Activated naive CD4-positive, alpha-beta T cell treated with anti-CD3 and anti-CD28 coated beads, Interleukin-2, amount 50 U/mL, for 72 hours (primary cell): ENCODE measurements around the gene TRIB2. TPM values are rescaled to one million over a fixed set of nuclear protein-coding genes. Genes with fewer than 3 reads are reported as not detected.
"Not testable (repeated sequence)": the region's sequence is repeated elsewhere in the genome, so short reads cannot be mapped to it uniquely, and the experiment has no call there.

ENCODE experiments used
- ATAC-seq, 2 donors: fragments of 150-1000 bp; cut with Tn5 transposase; 2 replicates each; pipeline ENCODE4 v1.10.0; 2021; ENCODE audit warnings: mild to moderate bottlenecking in 2 of 2, moderate library complexity in 2 of 2
- DNase-seq, 2 donors: peaks; one replicate each; pipeline ENCODE4 v3.0.0; 2021 to 2022; ENCODE audit warnings: low spot score in 2 of 2
- H3K27ac Mint-ChIP-seq, 2 donors: one replicate each; pipeline ENCODE4 v1.8.0; 2022; ENCODE audit warnings: mild to moderate bottlenecking in 2 of 2, mixed read lengths in 2 of 2
- H3K36me3 Mint-ChIP-seq, 2 donors: one replicate each; pipeline ENCODE4 v1.8.0; 2022; ENCODE audit warnings: mixed read lengths in 2 of 2
- H3K9me3 Mint-ChIP-seq, 2 donors: one replicate each; pipeline ENCODE4 v1.8.0; 2022; ENCODE audit warnings: mixed read lengths in 2 of 2
- total RNA-seq, 2 donors: library from RNA; stranded (reverse); gene quantifications; one replicate each; pipeline ENCODE4 v1.2.3, GENCODE V29; 2022

TRIB2 gene
- 1 to 10 TPM; 2.6 to 7.7 TPM for total RNA-seq

DNA sequence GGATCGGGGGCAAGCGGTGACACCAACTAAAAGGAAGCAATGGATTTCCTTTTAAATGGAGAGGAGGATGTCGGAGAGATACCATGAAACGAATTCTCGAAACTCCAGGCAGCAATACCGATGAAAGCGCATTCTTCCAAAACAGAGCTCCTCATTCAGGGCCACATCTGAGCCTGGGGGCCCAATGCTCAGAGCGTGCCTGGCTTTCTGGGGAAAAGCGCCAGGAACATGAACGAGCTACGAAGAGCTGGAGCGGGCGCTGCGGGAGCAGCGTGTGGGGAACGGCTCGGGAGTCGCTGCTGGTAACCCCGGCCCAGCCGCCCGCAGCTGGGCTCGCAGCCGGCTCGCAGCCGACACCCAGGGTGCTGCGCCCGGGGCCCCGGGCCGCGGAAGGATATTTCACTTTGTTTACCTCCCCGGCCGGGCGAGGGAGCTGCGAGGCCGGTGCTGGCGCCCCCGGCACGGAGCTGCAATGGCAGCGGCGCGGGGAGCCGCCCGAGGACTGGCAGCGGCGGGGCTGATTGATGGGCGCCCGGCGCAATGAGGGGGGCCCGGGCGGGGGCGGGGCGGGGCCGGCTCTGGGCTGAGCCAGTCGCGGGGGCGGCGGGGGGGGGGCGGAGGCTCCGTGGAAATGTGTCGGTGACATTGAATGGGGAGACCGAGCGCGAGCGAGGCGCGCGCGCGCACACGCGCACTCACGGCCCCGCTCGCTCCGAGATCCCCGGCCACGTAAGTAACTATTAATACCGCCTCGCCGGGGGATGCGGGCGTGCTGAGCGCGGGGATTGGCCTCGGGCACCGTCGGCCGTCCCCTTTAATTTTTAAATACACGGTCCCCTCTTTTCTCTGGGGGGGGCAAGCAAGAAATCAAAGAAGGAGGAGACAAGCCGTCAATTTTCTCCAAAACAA lies at the start of gene TRIB2:
TSS of gene TRIB2 (plus strand) at position 655 of the 909 bp plus-strand sequence. CDS start 1,372 bp downstream, outside the sequence.
- Mint-ChIP-seq H3K36me3 (peaks cover 7 to 13% of the 10 kb centered on the region in 2 donors), H3K9me3 (peaks cover 0 to 4% of the 10 kb centered on the region in 2 donors), H3K27ac (peak within 1 kb of the TSS; percentile 85 to 95)
- DNase-seq (peak; percentile 81 to 82), ATAC-seq (peak; percentile 77 to 85)

DNA sequence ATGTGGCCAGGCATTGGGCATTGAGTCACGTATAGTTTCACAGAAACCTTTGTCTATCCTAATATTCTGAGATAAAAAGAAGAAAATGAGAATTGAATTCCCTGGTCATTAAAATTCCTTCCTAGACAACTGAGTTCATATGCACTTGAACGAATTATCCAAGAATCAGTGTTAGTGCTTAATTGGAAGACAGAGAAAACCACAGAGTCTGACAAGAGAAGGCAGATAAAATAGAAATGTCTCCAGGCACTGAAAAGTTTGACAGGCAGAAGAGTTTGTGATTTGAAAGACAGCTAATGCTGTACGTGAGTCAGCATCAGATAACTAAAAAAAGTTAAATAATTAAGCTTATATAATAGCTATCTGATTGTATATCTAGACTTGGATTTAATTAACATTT lies 47.7 kb upstream of the TRIB2 start:
- ATAC-seq (no peak), DNase-seq (no peak)
- Mint-ChIP-seq H3K36me3 (peaks cover 7 to 16% of the 10 kb centered on the region in 2 donors), H3K9me3 (peaks cover 11 to 13% of the 10 kb centered on the region in 2 donors), H3K27ac (no peak overlapping the region)

DNA sequence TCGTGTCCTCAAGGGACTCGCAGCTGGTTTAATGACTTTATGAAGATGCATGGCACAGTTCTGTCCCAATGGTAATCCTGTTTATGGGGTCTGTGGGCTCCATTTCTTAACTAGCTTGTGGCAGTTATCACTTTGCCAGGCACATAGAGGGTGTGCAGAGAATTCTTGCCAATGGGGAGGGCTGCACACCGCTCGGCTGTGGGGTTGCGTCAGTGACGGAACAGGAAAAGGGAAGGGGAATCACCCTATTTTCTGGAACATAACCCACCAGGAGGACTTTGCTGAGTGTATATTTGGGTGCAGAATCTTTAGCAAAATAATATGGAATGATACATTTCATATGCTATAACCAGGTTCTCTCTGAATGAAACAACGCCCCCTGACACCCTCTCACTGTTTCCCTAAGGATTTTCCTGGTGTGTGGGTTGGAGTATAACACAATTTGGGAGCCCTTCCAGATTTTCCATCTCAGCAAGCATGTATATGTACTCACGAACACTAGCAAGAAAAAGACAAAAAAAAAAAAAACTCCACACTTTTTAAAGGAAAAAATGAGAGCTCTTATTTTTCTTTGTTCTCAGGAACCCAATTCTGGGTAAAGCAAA lies 43.9 kb upstream of the TRIB2 start:
- no peak for ATAC-seq
- no peak for DNase-seq
- Mint-ChIP-seq H3K36me3 (no peaks in the 10 kb centered on the region), H3K9me3 (no peaks in the 10 kb centered on the region), H3K27ac (no peak overlapping the region)

DNA sequence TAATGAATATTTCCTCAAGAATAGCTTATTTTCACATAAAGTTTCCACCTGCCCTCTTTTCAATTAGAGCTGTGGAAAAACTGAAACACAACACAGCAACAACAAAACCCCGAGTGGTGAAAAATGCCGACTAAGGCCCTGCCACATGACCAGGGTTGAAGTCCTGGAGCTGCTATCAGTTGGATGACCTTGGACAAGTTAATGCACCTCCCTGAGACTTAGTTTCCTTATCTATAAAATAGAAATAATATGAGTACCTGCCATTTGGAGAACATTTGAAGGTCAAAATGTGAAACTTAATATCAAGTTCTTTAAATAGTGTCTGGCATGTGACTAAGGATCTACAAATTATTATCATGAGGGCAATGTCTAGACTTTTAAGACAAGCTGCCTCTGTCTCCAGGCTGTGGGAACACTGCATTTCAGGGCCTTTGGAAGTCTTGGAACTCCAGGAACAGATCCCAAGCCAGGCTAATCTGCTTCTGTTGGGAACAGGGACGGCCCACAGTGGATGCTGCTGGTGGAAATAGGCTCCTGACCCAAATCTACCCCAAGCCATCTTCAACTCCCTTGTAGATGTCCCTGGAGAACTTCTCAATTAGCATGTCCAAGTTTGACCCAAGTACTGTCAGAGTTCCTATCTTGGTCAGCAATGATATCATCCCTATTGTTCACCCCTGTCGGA lies 42.0 kb upstream of the TRIB2 start:
- ATAC-seq (no peak), DNase-seq (no peak)
- Mint-ChIP-seq H3K27ac (no peak overlapping the region), H3K36me3 (peaks cover 5% of the 10 kb centered on the region in 2 donors), H3K9me3 (peaks cover 7 to 13% of the 10 kb centered on the region in 2 donors)

DNA sequence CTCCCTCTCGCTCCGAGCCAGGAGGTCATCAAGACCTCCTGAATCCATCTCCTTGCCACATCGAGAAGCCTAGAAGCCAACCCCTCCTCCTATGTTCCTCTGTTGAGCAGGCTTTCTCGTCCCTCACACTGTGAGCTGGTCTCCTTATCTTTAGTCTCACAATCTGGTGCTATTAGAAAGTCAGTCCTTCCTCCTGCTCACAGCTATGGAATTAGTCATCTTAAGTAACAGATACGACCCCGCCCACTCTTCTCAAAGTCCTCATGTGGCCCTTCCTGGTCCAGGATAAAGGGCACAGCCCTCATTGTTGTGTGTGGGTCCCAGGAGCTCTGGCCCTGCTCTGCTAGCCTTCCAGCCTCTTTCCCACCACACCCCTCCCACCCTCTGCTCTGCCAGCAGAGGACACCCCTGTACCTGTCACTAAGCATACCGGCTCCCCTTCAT lies 41.4 kb upstream of the TRIB2 start:
- peaks cover 10 to 19% of the 10 kb centered on the region in 2 donors for H3K9me3 Mint-ChIP-seq
- H3K27ac Mint-ChIP-seq, result no peak overlapping the region
- H3K36me3 Mint-ChIP-seq, result peaks cover 6 to 11% of the 10 kb centered on the region in 2 donors
- DNase-seq (no peak), ATAC-seq (no peak)

DNA sequence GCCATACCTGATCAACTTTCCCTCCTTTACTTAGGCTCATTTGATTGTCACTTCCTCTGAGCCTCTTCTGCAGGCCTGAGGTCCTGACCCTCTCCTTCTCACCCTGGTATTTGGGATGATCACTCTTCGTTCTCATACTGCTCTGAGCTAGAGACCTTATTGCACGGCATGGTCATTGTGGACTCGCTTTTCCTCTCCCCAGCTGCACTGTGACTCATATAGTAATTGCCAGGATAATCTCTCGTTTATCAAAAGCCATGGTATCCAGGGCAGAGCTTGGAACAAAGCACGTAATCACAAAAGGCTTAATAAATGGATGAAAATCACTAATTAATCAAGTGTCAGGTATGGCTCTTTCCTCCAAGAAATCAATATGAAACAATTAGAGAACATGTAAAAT lies 40.9 kb upstream of the TRIB2 start:
- no peak for ATAC-seq
- Mint-ChIP-seq H3K9me3 (peaks cover 11 to 23% of the 10 kb centered on the region in 2 donors), H3K27ac (no peak overlapping the region), H3K36me3 (peaks cover 6 to 11% of the 10 kb centered on the region in 2 donors)
- no peak for DNase-seq

DNA sequence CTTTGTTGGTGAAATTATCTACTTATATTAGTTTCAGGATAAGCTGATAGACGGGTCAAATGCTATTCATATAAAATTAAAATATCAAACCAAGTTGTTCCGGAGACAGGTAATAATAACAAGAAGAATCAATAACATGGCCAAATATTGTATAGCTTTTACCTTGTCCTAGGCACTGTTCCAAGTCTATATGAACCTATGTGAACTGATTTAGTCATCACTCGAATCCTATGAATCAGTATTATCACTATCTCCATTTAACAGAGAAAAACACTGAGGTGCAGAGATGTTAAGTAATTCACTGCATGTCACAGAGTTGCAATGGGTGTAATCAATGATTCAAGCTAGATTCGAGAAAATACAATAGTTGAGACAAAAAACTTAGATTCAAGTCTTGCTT lies 40.0 kb upstream of the TRIB2 start:
- Mint-ChIP-seq H3K27ac (no peak overlapping the region), H3K36me3 (peaks cover 6 to 17% of the 10 kb centered on the region in 2 donors), H3K9me3 (peaks cover 14 to 25% of the 10 kb centered on the region in 2 donors)
- DNase-seq (no peak), ATAC-seq (no peak)

DNA sequence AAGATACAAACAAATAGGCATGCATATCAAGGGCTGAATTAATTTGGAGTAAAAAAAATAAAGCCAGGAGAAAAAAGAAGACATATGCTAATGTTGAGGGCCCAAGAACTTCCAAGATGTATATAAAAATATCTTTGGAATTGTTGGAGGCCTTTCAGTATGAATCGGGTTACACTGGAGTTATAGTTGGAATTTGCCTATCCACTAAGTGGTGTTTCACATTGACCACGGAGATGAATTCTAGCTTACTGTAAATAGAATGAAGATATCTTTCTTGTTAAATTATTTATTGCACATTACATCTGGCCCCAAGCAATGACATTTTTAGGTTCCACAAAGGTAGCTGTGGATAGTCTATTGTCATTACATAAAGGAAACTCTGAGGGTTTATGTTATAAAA lies 38.5 kb upstream of the TRIB2 start:
- Mint-ChIP-seq H3K27ac (no peak overlapping the region), H3K9me3 (peaks cover 14 to 25% of the 10 kb centered on the region in 2 donors), H3K36me3 (peaks cover 6 to 17% of the 10 kb centered on the region in 2 donors)
- no peak for ATAC-seq
- no peak for DNase-seq

DNA sequence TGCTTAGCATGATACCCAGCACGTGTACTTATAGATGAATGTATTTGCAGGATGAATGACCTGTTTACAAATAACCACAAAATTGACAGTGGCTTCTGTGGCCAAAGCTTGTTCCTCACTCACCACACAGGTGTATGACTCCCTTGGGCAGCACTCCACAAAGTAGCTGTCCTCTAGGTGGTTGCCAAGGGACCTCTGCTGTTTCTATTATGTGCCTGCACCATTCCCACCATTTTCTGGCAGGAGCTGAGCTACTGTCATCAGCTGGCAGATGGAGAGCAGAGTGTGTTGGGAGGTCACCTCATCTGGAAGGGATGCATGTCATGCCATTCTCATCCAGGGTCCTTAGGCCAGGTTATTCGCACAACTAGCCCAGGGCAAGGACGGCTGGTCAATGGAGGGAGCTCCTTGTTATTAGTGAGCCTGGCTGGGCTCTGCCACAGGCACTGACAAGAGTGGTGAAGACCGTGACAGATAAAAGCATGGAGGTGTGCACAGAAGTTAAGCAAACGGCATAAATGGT lies 37.1 kb upstream of the TRIB2 start:
- Mint-ChIP-seq H3K36me3 (peaks cover 6 to 17% of the 10 kb centered on the region in 2 donors), H3K9me3 (peaks cover 14 to 25% of the 10 kb centered on the region in 2 donors), H3K27ac (peak overlapping the region in 1 of 2 donors; percentile 3)
- no peak for ATAC-seq
- DNase-seq, result no peak

DNA sequence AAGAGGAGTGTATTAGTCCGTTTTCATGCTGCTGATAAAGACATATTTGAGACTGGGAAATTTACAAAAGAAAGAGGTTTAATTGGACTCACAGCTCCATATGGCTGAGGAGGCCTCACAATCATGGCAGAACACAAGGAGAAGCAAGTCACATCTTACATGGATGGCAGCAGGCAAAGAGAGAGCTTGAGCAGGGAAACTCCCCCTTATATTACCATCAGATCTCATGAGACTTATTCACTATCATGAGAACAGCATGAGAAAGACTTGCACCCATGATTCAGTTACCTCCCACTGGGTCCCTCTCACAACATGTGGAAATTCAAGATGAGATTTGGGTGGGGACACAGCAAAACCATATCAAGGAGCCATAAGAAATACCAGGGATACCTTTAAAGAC lies 36.6 kb upstream of the TRIB2 start:
- Mint-ChIP-seq H3K9me3 (peaks cover 14 to 25% of the 10 kb centered on the region in 2 donors), H3K27ac (peak overlapping the region in 1 of 2 donors; percentile 3), H3K36me3 (peaks cover 6 to 17% of the 10 kb centered on the region in 2 donors)
- ATAC-seq, DNase-seq: not testable (repeated sequence)

DNA sequence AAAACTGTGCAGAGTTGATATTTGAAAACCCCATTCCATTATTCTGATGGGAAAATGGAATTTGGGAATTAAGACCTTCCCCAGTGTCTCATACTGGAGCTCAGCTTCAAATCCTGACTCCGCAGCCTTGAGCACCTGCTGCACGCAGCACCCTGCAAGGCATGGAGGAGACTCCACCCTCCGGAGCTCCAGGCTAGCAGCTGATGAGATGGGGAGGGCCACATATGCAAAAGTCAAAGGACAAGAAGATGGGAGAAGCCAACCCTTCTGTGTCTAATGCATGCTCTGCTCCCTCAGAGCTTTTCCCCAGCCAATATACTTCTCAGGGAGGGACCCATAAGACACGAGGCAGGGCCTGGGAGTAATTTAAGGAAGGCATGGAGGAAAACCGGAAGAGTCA lies 34.7 kb upstream of the TRIB2 start:
- no peak overlapping the region for H3K27ac Mint-ChIP-seq
- no peak for ATAC-seq

DNA sequence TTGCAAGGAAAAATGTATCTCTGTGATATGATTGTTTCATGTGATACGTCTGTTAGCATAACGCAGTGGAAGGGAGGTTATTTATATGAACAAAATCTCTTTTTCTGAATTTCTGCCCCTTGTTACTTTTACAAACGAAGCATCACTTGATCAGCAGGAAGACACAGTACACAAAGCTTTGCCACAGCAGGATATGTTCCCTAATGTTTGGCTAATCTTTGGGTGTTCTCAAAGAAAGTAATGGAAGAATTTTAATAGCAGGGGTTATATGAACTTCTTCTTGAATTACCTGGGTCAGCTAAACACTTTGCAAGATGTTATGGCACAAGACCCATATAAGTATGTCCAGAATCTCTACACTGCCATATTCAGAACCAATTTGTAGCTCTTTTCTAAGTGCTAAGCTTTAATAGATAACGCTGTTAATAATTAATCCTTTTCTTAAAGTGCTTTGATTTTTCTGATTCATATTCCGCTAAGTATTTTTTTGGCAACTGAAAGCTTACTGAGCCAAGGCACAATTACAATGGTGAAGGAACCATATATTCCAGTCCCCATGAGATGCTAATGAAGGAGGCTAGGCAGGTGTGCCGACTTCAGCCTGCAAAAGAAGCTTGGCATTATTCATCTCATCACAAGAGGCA lies 33.2 kb upstream of the TRIB2 start:
- peaks cover 6 to 17% of the 10 kb centered on the region in 2 donors for H3K36me3 Mint-ChIP-seq
- H3K27ac Mint-ChIP-seq, result no peak overlapping the region
- ATAC-seq (no peak), DNase-seq (no peak)
- peaks cover 14 to 30% of the 10 kb centered on the region in 2 donors for H3K9me3 Mint-ChIP-seq

More for the DNA sequence above, 34.7 kb upstream of the TRIB2 start:
- Mint-ChIP-seq H3K9me3 (peaks cover 14 to 30% of the 10 kb centered on the region in 2 donors), H3K36me3 (peaks cover 6 to 17% of the 10 kb centered on the region in 2 donors)
- DNase-seq, result no peak

DNA sequence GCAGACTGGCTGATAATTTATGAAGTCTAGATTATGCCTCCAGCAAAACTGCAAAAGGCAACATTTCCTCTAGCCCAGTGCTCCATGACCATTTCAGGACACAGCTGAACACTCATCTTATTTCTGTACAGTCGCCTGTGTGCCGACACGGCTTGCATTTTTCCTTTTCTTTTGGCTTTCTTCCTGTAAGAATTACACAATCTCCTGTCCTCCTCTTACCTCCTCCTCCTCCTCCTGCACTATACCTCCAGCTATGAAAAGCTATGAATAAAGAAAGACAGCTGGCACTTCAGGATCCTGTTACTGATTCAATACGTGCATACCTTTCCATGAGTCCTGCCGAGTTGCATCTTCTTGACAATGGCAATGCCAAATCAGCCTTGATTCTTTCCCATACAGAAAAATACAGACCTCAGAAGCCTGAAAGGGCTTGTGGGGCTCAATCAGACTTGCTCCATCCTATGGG lies 32.2 kb upstream of the TRIB2 start:
- DNase-seq (no peak), ATAC-seq (no peak)
- Mint-ChIP-seq H3K9me3 (peaks cover 9 to 22% of the 10 kb centered on the region in 2 donors), H3K36me3 (peaks cover 4 to 15% of the 10 kb centered on the region in 2 donors), H3K27ac (no peak overlapping the region)

DNA sequence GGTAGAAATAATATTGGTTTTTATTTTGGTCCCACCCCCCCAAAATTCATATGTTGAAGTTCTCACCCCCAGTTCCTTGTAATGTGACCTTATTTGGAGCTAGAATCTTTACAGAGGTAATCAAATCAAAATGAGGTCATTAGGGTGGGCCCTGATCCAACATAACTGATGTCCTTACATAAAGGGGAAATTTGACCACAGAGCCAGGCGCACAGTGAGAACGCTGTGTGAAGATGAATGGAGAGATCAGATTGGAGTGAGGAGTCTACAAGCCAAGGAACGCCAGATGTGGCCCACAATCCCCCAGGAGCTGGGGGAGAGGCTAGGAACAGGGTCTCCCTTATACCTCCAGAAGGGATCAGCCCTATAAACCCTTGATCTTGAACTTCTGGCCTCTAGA lies 31.6 kb upstream of the TRIB2 start:
- no peak for DNase-seq
- ATAC-seq, result no peak
- peaks cover 3 to 16% of the 10 kb centered on the region in 2 donors for H3K9me3 Mint-ChIP-seq
- H3K36me3 Mint-ChIP-seq, result peaks cover 0 to 8% of the 10 kb centered on the region in 2 donors
- H3K27ac Mint-ChIP-seq, result no peak overlapping the region

DNA sequence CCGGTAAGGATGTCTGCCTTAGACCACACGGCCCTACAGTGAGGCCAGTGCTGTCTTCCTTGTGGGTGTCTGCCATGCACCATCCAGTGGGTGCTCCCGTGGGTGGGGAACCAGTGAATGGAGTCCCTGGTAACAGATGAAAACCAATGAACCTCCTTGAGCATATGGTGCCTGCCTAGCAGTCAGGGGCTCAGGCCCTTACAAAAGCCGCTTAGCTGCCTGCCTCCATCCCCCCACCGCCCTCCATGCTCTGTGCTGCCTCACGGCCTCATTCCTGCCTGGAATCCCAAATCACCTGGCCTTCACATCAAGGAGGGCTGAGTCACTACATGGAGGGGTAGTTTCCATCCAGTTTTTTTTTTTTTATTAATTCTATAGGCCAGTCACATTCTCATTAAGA lies 30.8 kb upstream of the TRIB2 start:
- H3K36me3 Mint-ChIP-seq, result peaks cover 0 to 6% of the 10 kb centered on the region in 2 donors

DNA sequence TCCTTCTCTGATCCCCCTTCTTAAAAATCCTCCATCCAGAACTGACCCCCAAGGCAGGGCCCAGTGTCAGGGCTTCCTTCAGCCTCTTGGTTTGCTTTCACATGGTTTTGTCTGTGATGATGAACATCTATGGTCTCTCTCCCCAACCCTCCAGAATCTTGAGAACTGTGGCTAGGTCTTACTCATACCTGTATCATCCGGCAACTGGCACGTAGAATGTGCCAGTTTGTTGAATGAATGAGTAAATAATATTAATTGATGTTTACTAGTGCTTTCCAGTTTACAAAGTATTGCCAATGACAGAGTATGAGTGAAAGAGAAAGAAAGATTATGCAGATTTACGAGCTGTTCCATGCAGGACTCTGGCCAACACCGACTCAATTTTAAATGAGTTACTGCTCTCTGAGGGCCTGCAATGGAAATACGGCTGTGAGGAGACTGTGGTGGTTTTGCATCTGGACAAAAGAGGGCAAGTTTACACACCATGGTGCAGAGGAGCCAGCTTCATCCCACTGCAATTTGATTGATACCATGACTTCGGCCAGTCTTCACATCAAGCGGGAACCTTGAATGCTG lies 29.9 kb upstream of the TRIB2 start:
- H3K9me3 Mint-ChIP-seq, result peaks cover 0 to 16% of the 10 kb centered on the region in 2 donors
- DNase-seq (no peak), ATAC-seq (no peak)
- H3K27ac Mint-ChIP-seq, result no peak overlapping the region
- peaks cover 0 to 5% of the 10 kb centered on the region in 2 donors for H3K36me3 Mint-ChIP-seq

More for the DNA sequence above, 30.8 kb upstream of the TRIB2 start:
- Mint-ChIP-seq H3K9me3 (peaks cover under 1 to 14% of the 10 kb centered on the region in 2 donors), H3K27ac (no peak overlapping the region)
- no peak for DNase-seq
- ATAC-seq, result no peak
